ENCODE measurements around the gene UBE2I.

- TF ChIP-seq CTCF (IDR thresholded peaks at IDR 0.05) = no peak
- TF ChIP-seq POLR2A (IDR thresholded peaks at IDR 0.05) = no peak
Measured at GRCh38 chr16:1334739-1335138, 25.3 kb downstream of the UBE2I start.
